ENCODE results near the gene CLEC6A. TPM values are rescaled to one million over a fixed set of nuclear protein-coding genes. Genes with fewer than 3 reads are reported as not detected.
"Not testable (repeated sequence)": the region's sequence is repeated elsewhere in the genome, so short reads cannot be mapped to it uniquely, and the experiment has no call there.

Gene CLEC6A
- not detected in 2 replicates for total RNA-seq

- DNase-seq (ENCODE audit: low read depth in 2 of 2) = no peak
These were observed at the start of gene CLEC6A for GRCh38 chr12:8455727-8456360. TSS of gene CLEC6A (plus strand) at chr12:8455962. CDS start at chr12:8456112, 150 bp downstream.

GRCh38 chr12:8419576-8419975 lies 36.2 kb upstream of the CLEC6A start:
- not testable (repeated sequence) for DNase-seq (ENCODE audit: low read depth in 2 of 2)

GRCh38 chr12:8420506-8420905 lies 35.3 kb upstream of the CLEC6A start:
- no peak for DNase-seq (ENCODE audit: low read depth in 2 of 2)

GRCh38 chr12:8444536-8445278 lies 11.1 kb upstream of the CLEC6A start:
- DNase-seq (ENCODE audit: low read depth in 2 of 2) = not testable (repeated sequence)

GRCh38 chr12:8445731-8446130 lies 10.0 kb upstream of the CLEC6A start:
- no peak for DNase-seq (ENCODE audit: low read depth in 2 of 2)

GRCh38 chr12:8446642-8447547 lies 8.9 kb upstream of the CLEC6A start:
- DNase-seq (ENCODE audit: low read depth in 2 of 2) = no peak

- no peak for DNase-seq (ENCODE audit: low read depth in 2 of 2)
These were observed 6.4 kb upstream of the CLEC6A start for GRCh38 chr12:8449355-8449859.

GRCh38 chr12:8452036-8452435 lies 3.7 kb upstream of the CLEC6A start:
- DNase-seq (ENCODE audit: low read depth in 2 of 2) = no peak

GRCh38 chr12:8453021-8453513 lies 2.7 kb upstream of the CLEC6A start:
- no peak for DNase-seq (ENCODE audit: low read depth in 2 of 2)

- DNase-seq (ENCODE audit: low read depth in 2 of 2) = no peak
These were observed 2.0 kb upstream of the CLEC6A start for GRCh38 chr12:8453796-8454195.

GRCh38 chr12:8455271-8455670 lies 491 bp upstream of the CLEC6A start:
- DNase-seq (ENCODE audit: low read depth in 2 of 2) = no peak

- DNase-seq (ENCODE audit: low read depth in 2 of 2) = no peak
These were observed 5.7 kb downstream of the CLEC6A start for GRCh38 chr12:8461426-8461825.

- no peak for DNase-seq (ENCODE audit: low read depth in 2 of 2)
These were observed 9.7 kb downstream of the CLEC6A start for GRCh38 chr12:8465301-8465996.

GRCh38 chr12:8466241-8466640 lies 10.5 kb downstream of the CLEC6A start:
- DNase-seq (ENCODE audit: low read depth in 2 of 2) = no peak

GRCh38 chr12:8471090-8471489 lies 15.3 kb downstream of the CLEC6A start:
- no peak for DNase-seq (ENCODE audit: low read depth in 2 of 2)

GRCh38 chr12:8475508-8476203 lies 19.9 kb downstream of the CLEC6A start:
- DNase-seq (ENCODE audit: low read depth in 2 of 2) = no peak

- DNase-seq (ENCODE audit: low read depth in 2 of 2) = no peak
These were observed 26.9 kb downstream of the CLEC6A start for GRCh38 chr12:8482571-8483061.

- DNase-seq (ENCODE audit: low read depth in 2 of 2) = no peak
These were observed 27.3 kb downstream of the CLEC6A start for GRCh38 chr12:8483079-8483478.

GRCh38 chr12:8491646-8492530 lies 36.1 kb downstream of the CLEC6A start:
- no peak for DNase-seq (ENCODE audit: low read depth in 2 of 2)
